PC-9 (cell line): ENCODE results near the gene DOCK4. TPM values are rescaled to one million over a fixed set of nuclear protein-coding genes. Genes with fewer than 3 reads are reported as not detected.

Experiments used
- BruUV-seq: library from RNA; stranded (reverse); fragments of 400-500 nt; replicated peaks from 2 replicates; lab custom pipeline; 2021; lab: Mats Ljungman, UMichigan
- CTCF ChIA-PET: fragments of 300-600 bp; sonication (Branson Sonifier 250); formaldehyde crosslinking; loops from one replicate; lab custom pipeline; 2022; ENCODE audit warnings: antibody characterized with exemption; lab: Charles Lee
- POLR2A ChIA-PET: fragments of 300-600 bp; sonication (Branson Sonifier 250); formaldehyde crosslinking; loops from one replicate; lab custom pipeline; 2022; ENCODE audit warnings: antibody characterized with exemption; ENCODE audit not compliant: unreplicated experiment; lab: Charles Lee
- DNase-seq, 2 experiments: peaks; one replicate each; pipeline versions ENCODE4 v3.0.0 to v3.0.0-alpha.2; 2015 to 2022; ENCODE audit warnings: mixed read lengths in 1 of 2
- H2AFZ ChIP-seq: fragments of 200-600 bp; sonication (generic); 2 replicates; pipeline ENCODE4 v1.8.1; 2017; ENCODE audit warnings: antibody characterized with exemption
- H3F3A ChIP-seq: fragments of 200-600 bp; sonication (generic); 2 replicates; pipeline ENCODE4 v1.8.1; 2017; ENCODE audit warnings: antibody characterized with exemption, mild to moderate bottlenecking, low read depth; ENCODE audit not compliant: insufficient read depth
- H3K27ac ChIP-seq: fragments of 200-600 bp; sonication (generic); 2 replicates; pipeline ENCODE4 v1.6.1; 2016; ENCODE audit warnings: mixed run types
- H3K27me3 ChIP-seq: fragments of 200-600 bp; sonication (generic); 2 replicates; pipeline ENCODE4 v1.6.1; 2016; ENCODE audit warnings: low read depth, mixed run types; ENCODE audit not compliant: insufficient read depth
- H3K36me3 ChIP-seq: fragments of 200-600 bp; sonication (generic); 2 replicates; pipeline ENCODE4 v1.6.1; 2016; ENCODE audit warnings: low read depth, mixed run types
- H3K4me1 ChIP-seq: fragments of 200-600 bp; sonication (generic); replicated peaks from 2 replicates; pipeline ENCODE4 v1.6.1; 2016; ENCODE audit warnings: mixed run types; ENCODE audit not compliant: insufficient read depth
- H3K4me2 ChIP-seq: fragments of 200-600 bp; sonication (generic); 2 replicates; pipeline ENCODE4 v1.6.1; 2017; ENCODE audit warnings: mixed run types
- H3K4me3 ChIP-seq: fragments of 200-600 bp; sonication (generic); 2 replicates; pipeline ENCODE4 v1.6.1; 2016; ENCODE audit warnings: mixed run types
- H3K79me2 ChIP-seq: fragments of 200-600 bp; sonication (generic); 2 replicates; pipeline ENCODE4 v1.6.1; 2017; ENCODE audit warnings: low read depth, mixed run types
- H3K9me2 ChIP-seq: fragments of 200-600 bp; sonication (generic); 2 replicates; pipeline ENCODE4 v1.8.1; 2017; ENCODE audit warnings: mild to moderate bottlenecking; ENCODE audit not compliant: insufficient read depth
- H3K9me3 ChIP-seq: fragments of 200-600 bp; sonication (generic); 2 replicates; pipeline ENCODE4 v1.8.1; 2016; ENCODE audit warnings: low read depth; ENCODE audit not compliant: insufficient read depth
- H4K20me1 ChIP-seq: fragments of 200-600 bp; sonication (generic); 2 replicates; pipeline ENCODE4 v1.8.1; 2017; ENCODE audit not compliant: insufficient read depth
- CTCF ChIP-seq: fragments of 200-600 bp; sonication (generic); conservative IDR thresholded peaks from 2 replicates; pipeline ENCODE4 v1.6.1; 2017; ENCODE audit warnings: mixed run types, antibody characterized with exemption, mild to moderate bottlenecking, moderate library complexity
- EZH2 ChIP-seq: fragments of 200-600 bp; sonication (generic); IDR thresholded peaks from 2 replicates; pipeline ENCODE4 v1.8.0; 2017; ENCODE audit warnings: antibody characterized with exemption, low read depth
- intact Hi-C: fragments of 100-400 bp; cut with micrococcal nuclease; formaldehyde crosslinking; loops from one replicate; pipeline ENCODE4 v1.10.0; 2022; ENCODE audit not compliant: unreplicated experiment
- total RNA-seq: library from RNA; stranded (reverse); gene quantifications from 2 replicates; pipeline ENCODE4 v1.2.3, GENCODE V29; 2021

The DOCK4 gene
- total RNA-seq, 1 experiment from 2014 or later, result 0.98 TPM

GRCh38 chr7:111825046-111825445 is 381.2 kb downstream of the DOCK4 start:
- H3K4me1 ChIP-seq, result peaks cover 10% of the 10 kb centered on the region; the same call in 1 of the 2 replicates
- BruUV-seq, result no TSS peak
- H3K4me2 ChIP-seq, result no peak overlapping the region
- no peaks in the 10 kb centered on the region for H3K79me2 ChIP-seq
- H3K4me3 ChIP-seq, result no peak overlapping the region
- ChIA-PET CTCF (no interaction called here), POLR2A (no interaction called here)
- H3K9me2 ChIP-seq, result no peaks in the 10 kb centered on the region
- H3K36me3 ChIP-seq, result no peaks in the 10 kb centered on the region
- no peaks in the 10 kb centered on the region for H3F3A ChIP-seq
- DNase-seq, result no peak
- intact Hi-C loops, result no loop called here
- H2AFZ ChIP-seq, result no peak overlapping the region
- H3K27me3 ChIP-seq, result no peaks in the 10 kb centered on the region
- TF ChIP-seq CTCF, result no peak
- no peak for TF ChIP-seq EZH2
- no peaks in the 10 kb centered on the region for H4K20me1 ChIP-seq
- no peaks in the 10 kb centered on the region for H3K9me3 ChIP-seq
- no peak overlapping the region for H3K27ac ChIP-seq

GRCh38 chr7:111823826-111824225 is 382.4 kb downstream of the DOCK4 start:
- no peaks in the 10 kb centered on the region for H3F3A ChIP-seq
- BruUV-seq, result no TSS peak
- H3K27ac ChIP-seq, result no peak overlapping the region
- H3K4me1 ChIP-seq, result peaks cover 10% of the 10 kb centered on the region; the same call in 1 of the 2 replicates
- no peak overlapping the region for H2AFZ ChIP-seq
- H3K9me2 ChIP-seq, result no peaks in the 10 kb centered on the region
- ChIA-PET CTCF (no interaction called here), POLR2A (interaction anchor here (0.6 to 0.7 kb wide), 2 partner anchors 97 to 510 kb away, joined by 5 read pairs; no protein-coding TSS in a partner anchor)
- no peak overlapping the region for H3K4me3 ChIP-seq
- H3K4me2 ChIP-seq, result no peak overlapping the region
- no peaks in the 10 kb centered on the region for H3K27me3 ChIP-seq
- TF ChIP-seq EZH2 (no peak), CTCF (no peak)
- H3K79me2 ChIP-seq, result no peaks in the 10 kb centered on the region
- H3K9me3 ChIP-seq, result no peaks in the 10 kb centered on the region
- no peaks in the 10 kb centered on the region for H3K36me3 ChIP-seq
- intact Hi-C loops, result no loop called here
- no peak for DNase-seq
- no peaks in the 10 kb centered on the region for H4K20me1 ChIP-seq

GRCh38 chr7:111821046-111821445 is 385.2 kb downstream of the DOCK4 start:
- no TSS peak for BruUV-seq

More at GRCh38 chr7:111821046-111821445, 385.2 kb downstream of the DOCK4 start:
- intact Hi-C loops, result no loop called here
- Histone ChIP-seq H3K4me3 (no peak overlapping the region), H3K4me1 (no peaks in the 10 kb centered on the region), H4K20me1 (no peaks in the 10 kb centered on the region), H3K4me2 (no peak overlapping the region), H3K36me3 (no peaks in the 10 kb centered on the region), H3F3A (no peaks in the 10 kb centered on the region), H3K9me3 (no peaks in the 10 kb centered on the region), H3K27ac (no peak overlapping the region), H3K27me3 (no peaks in the 10 kb centered on the region), H3K9me2 (no peaks in the 10 kb centered on the region), H2AFZ (no peak overlapping the region), H3K79me2 (no peaks in the 10 kb centered on the region)
- TF ChIP-seq EZH2, result no peak
- TF ChIP-seq CTCF, result no peak
- POLR2A ChIA-PET, result no interaction called here
- CTCF ChIA-PET, result no interaction called here
- no peak for DNase-seq
